SK-N-MC (cell line): ENCODE data around the gene ITPRIPL1.

Experiments
- DNase-seq: peaks from one replicate; pipeline ENCODE4 v3.0.0-alpha.2; 2011; ENCODE audit warnings: low read depth, low spot score
- H3K27ac ChIP-seq: fragments of 200-600 bp; sonication (generic); 2 replicates; pipeline ENCODE4 v1.5.1; 2016; ENCODE audit warnings: mixed run types
- H3K36me3 ChIP-seq: fragments of 200-600 bp; sonication (generic); 2 replicates; pipeline ENCODE4 v1.6.1; 2017; ENCODE audit warnings: antibody characterized with exemption, low read length, mixed read lengths; ENCODE audit not compliant: insufficient read depth
- H3K4me3 ChIP-seq: fragments of 200-600 bp; sonication (generic); 2 replicates; pipeline ENCODE4 v1.5.1; 2016
- H3K9ac ChIP-seq: fragments of 200-600 bp; sonication (generic); 2 replicates; pipeline ENCODE4 v1.8.0; 2017; ENCODE audit warnings: mixed run types, mixed read lengths; ENCODE audit not compliant: insufficient read length
- H3K9me3 ChIP-seq: fragments of 200-600 bp; sonication (generic); 2 replicates; pipeline ENCODE4 v1.6.1; 2017; ENCODE audit warnings: low read depth, mild to moderate bottlenecking, antibody characterized with exemption, low read length, moderate library complexity, mixed read lengths
- EZH2 ChIP-seq: fragments of 200-600 bp; sonication (generic); IDR thresholded peaks from one replicate; pipeline ENCODE4 v1.6.1; 2017; ENCODE audit warnings: antibody characterized with exemption
- FOXP2 ChIP-seq: optimal IDR thresholded peaks from 2 replicates; pipeline ENCODE3; 2011; ENCODE audit warnings: mild to moderate bottlenecking, moderate library complexity; ENCODE audit not compliant: insufficient read depth; ENCODE audit errors: extremely low read length, control extremely low read depth
- POLR2AphosphoS5 ChIP-seq: IDR thresholded peaks from 2 replicates; pipeline ENCODE4 v1.6.1; 2012; ENCODE audit warnings: mild to moderate bottlenecking, low read depth, low read length, borderline replicate concordance

ITPRIPL1 gene

GRCh38 chr2:96305091-96305978 lies 19.8 kb upstream of the ITPRIPL1 start, which contains the start of gene SNRNP200:
Gene SNRNP200, minus strand, starts transcription at chr2:96305546. Its CDS starts 109 bp downstream, at chr2:96305437.
- TF ChIP-seq POLR2AphosphoS5 (peak; percentile 93; the same call in 1 of the 2 replicates), EZH2 (no peak), FOXP2 (peak; percentile 47)
- Histone ChIP-seq H3K36me3 (peaks cover 41% of the 10 kb centered on the region), H3K9ac (peak within 1 kb of the TSS; percentile 96), H3K9me3 (no peaks in the 10 kb centered on the region), H3K27ac (peak within 1 kb of the TSS; percentile 79), H3K4me3 (peak within 1 kb of the TSS; percentile 98)
- peak; percentile 34 for DNase-seq

GRCh38 chr2:96305979-96306308 lies 19.2 kb upstream of the ITPRIPL1 start:
- Histone ChIP-seq H3K4me3 (peak overlapping the region; percentile 98), H3K9me3 (no peaks in the 10 kb centered on the region), H3K27ac (peak overlapping the region; percentile 79), H3K9ac (peak overlapping the region; percentile 96), H3K36me3 (peaks cover 37% of the 10 kb centered on the region)
- TF ChIP-seq EZH2 (no peak), POLR2AphosphoS5 (no peak), FOXP2 (no peak)
- DNase-seq = no peak

GRCh38 chr2:96306370-96306769 lies 18.7 kb upstream of the ITPRIPL1 start:
- no peak for TF ChIP-seq EZH2
- no peak for TF ChIP-seq FOXP2
- TF ChIP-seq POLR2AphosphoS5 = no peak
- no peaks in the 10 kb centered on the region for H3K9me3 ChIP-seq
- H3K4me3 ChIP-seq = peak overlapping the region; percentile 98
- H3K9ac ChIP-seq = peak overlapping the region; percentile 96
- DNase-seq = no peak
- peaks cover 33% of the 10 kb centered on the region for H3K36me3 ChIP-seq
- peak overlapping the region; percentile 79 for H3K27ac ChIP-seq

GRCh38 chr2:96308248-96308647 lies 16.9 kb upstream of the ITPRIPL1 start:
- Histone ChIP-seq H3K9ac (no peak overlapping the region), H3K4me3 (no peak overlapping the region), H3K27ac (no peak overlapping the region), H3K9me3 (no peaks in the 10 kb centered on the region), H3K36me3 (peaks cover 14% of the 10 kb centered on the region)
- no peak for TF ChIP-seq EZH2
- TF ChIP-seq POLR2AphosphoS5 = no peak
- no peak for TF ChIP-seq FOXP2
- no peak for DNase-seq

GRCh38 chr2:96315005-96315399 lies 10.1 kb upstream of the ITPRIPL1 start:
- TF ChIP-seq FOXP2 (no peak), POLR2AphosphoS5 (no peak), EZH2 (no peak)
- Histone ChIP-seq H3K27ac (no peak overlapping the region), H3K9me3 (no peaks in the 10 kb centered on the region), H3K4me3 (no peak overlapping the region), H3K9ac (no peak overlapping the region), H3K36me3 (no peaks in the 10 kb centered on the region)
- no peak for DNase-seq

- TF ChIP-seq POLR2AphosphoS5 (no peak), FOXP2 (no peak), EZH2 (no peak)
- DNase-seq = no peak
- H3K9me3 ChIP-seq = no peaks in the 10 kb centered on the region
- no peak overlapping the region for H3K27ac ChIP-seq
- H3K4me3 ChIP-seq = no peak overlapping the region
- no peaks in the 10 kb centered on the region for H3K36me3 ChIP-seq
- no peak overlapping the region for H3K9ac ChIP-seq
Observed at GRCh38 chr2:96315400-96316071, 9.6 kb upstream of the ITPRIPL1 start.

- TF ChIP-seq EZH2 (no peak), POLR2AphosphoS5 (no peak), FOXP2 (no peak)
- no peak overlapping the region for H3K27ac ChIP-seq
- H3K4me3 ChIP-seq = no peak overlapping the region
- no peak overlapping the region for H3K9ac ChIP-seq
- DNase-seq = no peak
- no peaks in the 10 kb centered on the region for H3K36me3 ChIP-seq
- H3K9me3 ChIP-seq = no peaks in the 10 kb centered on the region
Observed at GRCh38 chr2:96316999-96317398, 8.1 kb upstream of the ITPRIPL1 start.

- no peak for TF ChIP-seq EZH2
- no peak for TF ChIP-seq FOXP2
- TF ChIP-seq POLR2AphosphoS5 = no peak
- Histone ChIP-seq H3K9me3 (no peaks in the 10 kb centered on the region), H3K36me3 (no peaks in the 10 kb centered on the region), H3K9ac (no peak overlapping the region), H3K4me3 (no peak overlapping the region), H3K27ac (no peak overlapping the region)
- no peak for DNase-seq
Observed at GRCh38 chr2:96317584-96317997, 7.5 kb upstream of the ITPRIPL1 start.
